HG03095 (cell line): Measurements from ENCODE around the gene TBL1XR1.
"Not testable (repeated sequence)": the region's sequence is repeated elsewhere in the genome, so short reads cannot be mapped to it uniquely, and the experiment has no call there.

Source experiments
- ATAC-seq: cut with Tn5 transposase; IDR thresholded peaks from one replicate; pipeline ENCODE4 v1.9.1; 2021; ENCODE audit warnings: moderate library complexity; ENCODE audit not compliant: unreplicated experiment

The TBL1XR1 gene

GRCh38 chr3:177184602-177185001, 12.7 kb downstream of the TBL1XR1 start:
- ATAC-seq: peak; percentile 81

GRCh38 chr3:177182352-177182751, 14.9 kb downstream of the TBL1XR1 start:
- ATAC-seq: no peak

- ATAC-seq: no peak
These were observed 15.9 kb downstream of the TBL1XR1 start for GRCh38 chr3:177181418-177181817.

GRCh38 chr3:177180506-177180905, 16.8 kb downstream of the TBL1XR1 start:
- no peak for ATAC-seq

- no peak for ATAC-seq
These were observed 17.8 kb downstream of the TBL1XR1 start for GRCh38 chr3:177179281-177180067.

GRCh38 chr3:177177749-177178221, 19.5 kb downstream of the TBL1XR1 start:
- no peak for ATAC-seq

GRCh38 chr3:177174607-177175170, 22.6 kb downstream of the TBL1XR1 start:
- no peak for ATAC-seq

GRCh38 chr3:177169936-177170722, 27.2 kb downstream of the TBL1XR1 start:
- ATAC-seq: no peak

- no peak for ATAC-seq
These were observed 28.9 kb downstream of the TBL1XR1 start for GRCh38 chr3:177168431-177168830.

- no peak for ATAC-seq
These were observed 34.5 kb downstream of the TBL1XR1 start for GRCh38 chr3:177162742-177163141.

- ATAC-seq: not testable (repeated sequence)
These were observed 35.7 kb downstream of the TBL1XR1 start for GRCh38 chr3:177161603-177162002.

GRCh38 chr3:177158461-177158860, 38.8 kb downstream of the TBL1XR1 start:
- no peak for ATAC-seq

- no peak for ATAC-seq
These were observed 39.8 kb downstream of the TBL1XR1 start for GRCh38 chr3:177157492-177157891.

- ATAC-seq: no peak
These were observed 42.5 kb downstream of the TBL1XR1 start for GRCh38 chr3:177154733-177155132.

GRCh38 chr3:177150970-177151627, 46.2 kb downstream of the TBL1XR1 start:
- peak; percentile 82 for ATAC-seq

GRCh38 chr3:177150218-177150916, 46.9 kb downstream of the TBL1XR1 start:
- peak; percentile 3 for ATAC-seq

GRCh38 chr3:177149106-177149505, 48.2 kb downstream of the TBL1XR1 start:
- no peak for ATAC-seq

- ATAC-seq: no peak
These were observed 49.5 kb downstream of the TBL1XR1 start for GRCh38 chr3:177147790-177148189.

GRCh38 chr3:177146646-177147045, 50.6 kb downstream of the TBL1XR1 start:
- ATAC-seq: no peak

GRCh38 chr3:177145954-177146353, 51.3 kb downstream of the TBL1XR1 start:
- no peak for ATAC-seq
